Esophagus squamous epithelium (tissue), 5 donors: ENCODE measurements around the gene MGMT. TPM values are rescaled to one million over a fixed set of nuclear protein-coding genes. Genes with fewer than 3 reads are reported as not detected.

Experiments used
- DNase-seq: peaks from one replicate; lab custom pipeline; 2025; lab: John Stamatoyannopoulos, UW
- H3K27ac ChIP-seq, 4 donors: fragments of 200-600 bp; sonication (generic); one replicate each; pipeline ENCODE4 v1.5.1; 2016 to 2019; ENCODE audit warnings: mild to moderate bottlenecking in 1 of 4
- H3K27me3 ChIP-seq, 4 donors: fragments of 200-600 bp; sonication (generic); 1 replicate in 3 of 4; 2 replicates in 1 of 4; pipeline versions ENCODE4 v1.5.1 to v1.6.0; 2017 to 2021; ENCODE audit warnings: antibody characterized with exemption in 1 of 4
- H3K36me3 ChIP-seq, 3 donors: fragments of 200-600 bp; sonication (generic); one replicate each; pipeline ENCODE4 v1.5.1; 2016 to 2019
- H3K4me1 ChIP-seq, 3 donors: fragments of 200-600 bp; sonication (generic); one replicate each; pipeline ENCODE4 v1.5.1; 2017 to 2019
- H3K4me3 ChIP-seq, 4 donors: fragments of 200-600 bp; sonication (generic); 1 replicate in 3 of 4; 2 replicates in 1 of 4; pipeline ENCODE4 v1.5.1; 2016 to 2019; ENCODE audit warnings: mild to moderate bottlenecking in 2 of 4, moderate library complexity in 1 of 4
- H3K9me3 ChIP-seq, 3 donors: fragments of 200-600 bp; sonication (generic); one replicate each; pipeline ENCODE4 v1.5.1; 2016 to 2019
- CTCF ChIP-seq, 6 experiments: fragments of 450-650 bp in 4 of 6; fragments of 200-600 bp in 2 of 6; sonication (generic) in 2 of 6; IDR thresholded peaks; one replicate each; pipeline ENCODE4 v1.5.1; 2016 to 2019; ENCODE audit warnings: antibody characterized with exemption in 6 of 6, mild to moderate bottlenecking in 4 of 6, moderate library complexity in 4 of 6
- POLR2A ChIP-seq, 4 donors: fragments of 450-650 bp; IDR thresholded peaks; one replicate each; pipeline ENCODE4 v1.6.1; 2017; ENCODE audit warnings: antibody characterized with exemption in 4 of 4, mild to moderate bottlenecking in 4 of 4, moderate library complexity in 3 of 4
- WGBS, 2 donors: methylation state at CpG; one replicate each; pipeline ENCODE4 v1.1.5; 2018; 5-methylcytosine and 5-hydroxymethylcytosine counted together
- intact Hi-C: fragments of 100-400 bp; cut with DNase I; formaldehyde crosslinking; loops from one replicate; pipeline ENCODE4 v1.15.0; 2022
- total RNA-seq, 4 donors: library from RNA; depleted of rRNA; stranded (reverse); fragments of >200 nt; gene quantifications; one replicate each; pipeline ENCODE4 v1.1.0, GENCODE V29; 2016
- donor health status: DM: yes; HTN: yes; CAD: no.

The MGMT gene
- total RNA-seq, 4 donors from 2014 or later: 15.6 to 28.8 (median 18.4) TPM

- Histone ChIP-seq H3K36me3 (peaks cover 0 to 8% (median 0%) of the 10 kb centered on the region in 3 donors), H3K4me3 (no peak overlapping the region), H3K4me1 (peaks cover 0 to 6% (median 0%) of the 10 kb centered on the region in 3 donors), H3K9me3 (peaks cover 0 to 7% (median 0%) of the 10 kb centered on the region in 3 donors), H3K27me3 (no peaks in the 10 kb centered on the region), H3K27ac (no peak overlapping the region)
- DNase-seq: no peak
- 86 to 87% methylated on average over 2 of the region's 2 CpGs for WGBS, 2 donors
- intact Hi-C loops: no loop called here
- no peak for TF ChIP-seq CTCF (IDR thresholded peaks at IDR 0.05)
- TF ChIP-seq POLR2A (IDR thresholded peaks at IDR 0.05): no peak
These were observed 31.6 kb downstream of the MGMT start for GRCh38 chr10:129498680-129499079.

GRCh38 chr10:129500617-129501339 lies 33.7 kb downstream of the MGMT start:
- intact Hi-C loops: no loop called here
- WGBS, 2 donors: 69 to 83% methylated on average over 8 to 9 of the region's 9 CpGs
- Histone ChIP-seq H3K9me3 (no peaks in the 10 kb centered on the region), H3K4me3 (no peak overlapping the region), H3K36me3 (peaks cover 0 to 8% (median 0%) of the 10 kb centered on the region in 3 donors), H3K27ac (no peak overlapping the region), H3K4me1 (peaks cover 0 to 2% (median 0%) of the 10 kb centered on the region in 3 donors), H3K27me3 (no peaks in the 10 kb centered on the region)
- no peak for DNase-seq
- TF ChIP-seq CTCF (IDR thresholded peaks at IDR 0.05): no peak

- Histone ChIP-seq H3K4me1 (no peaks in the 10 kb centered on the region), H3K27me3 (no peaks in the 10 kb centered on the region), H3K27ac (no peak overlapping the region), H3K9me3 (peaks cover 0 to 2% (median 0%) of the 10 kb centered on the region in 3 donors), H3K36me3 (peaks cover 0 to 8% (median 0%) of the 10 kb centered on the region in 3 donors), H3K4me3 (no peak overlapping the region)
- no peak for DNase-seq
- WGBS, 2 donors: 72 to 76% methylated on average over 11 to 16 of the region's 18 CpGs
- TF ChIP-seq POLR2A (IDR thresholded peaks at IDR 0.05) (no peak), CTCF (IDR thresholded peaks at IDR 0.05) (no peak)
- intact Hi-C loops: no loop called here
These were observed 34.8 kb downstream of the MGMT start for GRCh38 chr10:129501652-129502436.

- Histone ChIP-seq H3K27me3 (no peaks in the 10 kb centered on the region), H3K4me3 (no peak overlapping the region), H3K36me3 (peaks cover 0 to 4% (median 0%) of the 10 kb centered on the region in 3 donors), H3K27ac (no peak overlapping the region), H3K9me3 (peaks cover 0 to 8% (median 5%) of the 10 kb centered on the region in 3 donors), H3K4me1 (peaks cover 0 to 4% (median 0%) of the 10 kb centered on the region in 3 donors)
- TF ChIP-seq POLR2A (IDR thresholded peaks at IDR 0.05) (no peak), CTCF (IDR thresholded peaks at IDR 0.05) (no peak)
- WGBS, 2 donors: 70 to 74% methylated on average over 5 of the region's 5 CpGs
- no peak for DNase-seq
- intact Hi-C loops: no loop called here
These were observed 35.4 kb downstream of the MGMT start for GRCh38 chr10:129502448-129502847.
